Stimulated activated CD4-positive, alpha-beta T cell treated with anti-CD3 and anti-CD28 coated beads, TNF-alpha, amount 100 ng/mL, for 4 hours (primary cell): ENCODE measurements around the gene MMP15.

ENCODE experiments used
- DNase-seq, 3 experiments: peaks; one replicate each; pipeline ENCODE4 v3.0.0-alpha.2; 2020; ENCODE audit warnings: low read depth in 3 of 3

Gene MMP15

DNA sequence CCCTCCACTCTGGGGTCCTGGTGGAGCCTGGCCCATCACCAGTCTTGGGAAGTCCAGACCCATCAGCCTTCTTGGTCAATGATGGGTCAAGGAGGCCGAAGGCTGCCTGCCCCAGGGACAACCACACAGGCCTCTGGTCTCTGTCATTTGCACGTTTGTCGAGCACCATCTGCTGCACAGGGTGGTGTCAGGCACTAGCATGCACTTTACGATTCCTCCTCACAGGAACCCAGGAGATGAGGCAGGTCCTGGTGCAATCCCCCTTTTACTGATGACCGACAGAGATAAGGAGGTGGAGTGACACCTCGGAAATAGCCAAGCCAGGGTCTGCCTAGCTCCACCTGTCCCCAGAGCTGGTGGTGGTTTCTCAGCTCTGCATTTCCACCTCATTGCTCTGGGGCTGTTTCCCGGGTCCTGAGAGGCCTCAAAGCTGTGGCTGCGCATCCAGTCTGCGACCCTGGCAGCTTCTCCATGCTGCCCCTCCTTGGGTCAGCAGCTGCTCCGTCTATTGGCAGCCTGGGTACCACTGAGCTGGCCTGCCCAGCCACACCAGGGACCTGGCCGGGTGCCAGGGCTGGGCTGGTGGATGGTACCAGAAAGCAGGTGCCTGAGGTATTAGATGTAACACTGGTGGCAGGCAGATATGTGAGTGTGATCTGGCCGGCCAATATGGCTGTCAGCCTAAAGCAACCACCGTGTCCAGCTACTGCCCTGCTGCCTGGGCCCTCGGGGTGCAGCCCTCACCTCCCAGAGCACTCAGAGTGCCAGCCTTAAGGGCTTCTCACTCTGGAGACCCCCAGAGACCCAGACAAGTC, 10.0 kb downstream of the MMP15 start:
- DNase-seq: no peak

DNA sequence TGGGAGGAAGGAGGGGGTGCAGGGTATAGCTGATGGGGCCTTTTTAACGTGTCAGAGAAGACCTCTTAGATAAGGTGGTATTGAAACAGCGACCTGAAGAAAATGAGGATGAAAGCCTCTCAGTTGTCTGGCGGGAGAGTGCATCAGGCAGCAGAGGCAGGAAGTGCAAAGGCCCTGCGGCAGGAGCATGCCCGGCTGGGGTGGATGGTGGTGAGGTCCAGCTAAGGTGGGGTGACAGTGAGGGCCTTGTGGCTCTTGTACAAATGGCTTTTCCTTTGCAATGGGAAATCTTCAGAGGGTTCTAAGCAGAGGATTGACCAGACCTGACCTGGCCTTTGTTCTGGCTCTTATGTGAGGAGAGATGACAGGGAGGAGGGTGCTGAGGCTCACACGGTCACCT, 11.4 kb downstream of the MMP15 start:
- DNase-seq: no peak

DNA sequence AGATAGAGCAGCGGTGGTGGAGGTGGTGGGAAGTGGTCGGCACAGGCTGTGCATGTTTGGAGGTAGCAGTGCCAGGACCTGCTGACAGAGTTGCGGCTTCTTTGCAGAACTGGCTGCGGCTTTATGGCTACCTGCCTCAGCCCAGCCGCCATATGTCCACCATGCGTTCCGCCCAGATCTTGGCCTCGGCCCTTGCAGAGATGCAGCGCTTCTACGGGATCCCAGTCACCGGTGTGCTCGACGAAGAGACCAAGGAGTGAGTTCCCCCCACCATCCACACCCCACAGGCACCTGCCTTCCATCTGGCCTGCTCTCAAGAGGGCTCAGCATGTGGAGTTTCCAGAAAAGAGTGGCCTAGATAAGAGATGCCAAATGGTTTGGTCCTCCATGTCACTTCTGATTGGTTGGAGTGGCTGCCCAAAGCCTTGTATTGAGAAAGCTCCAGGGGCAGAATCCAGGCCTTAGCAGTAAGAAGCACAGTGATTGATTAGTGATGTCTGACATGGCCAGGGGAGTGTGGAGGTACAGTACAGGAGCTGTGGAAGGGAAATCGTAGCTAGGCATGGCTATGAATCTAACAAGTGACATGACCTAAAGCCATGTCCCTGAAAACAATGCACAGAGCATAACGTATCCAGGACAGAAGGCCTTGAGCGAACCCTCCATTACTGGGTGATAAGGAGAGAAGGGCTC, 12.0 kb downstream of the MMP15 start:
- DNase-seq: no peak

DNA sequence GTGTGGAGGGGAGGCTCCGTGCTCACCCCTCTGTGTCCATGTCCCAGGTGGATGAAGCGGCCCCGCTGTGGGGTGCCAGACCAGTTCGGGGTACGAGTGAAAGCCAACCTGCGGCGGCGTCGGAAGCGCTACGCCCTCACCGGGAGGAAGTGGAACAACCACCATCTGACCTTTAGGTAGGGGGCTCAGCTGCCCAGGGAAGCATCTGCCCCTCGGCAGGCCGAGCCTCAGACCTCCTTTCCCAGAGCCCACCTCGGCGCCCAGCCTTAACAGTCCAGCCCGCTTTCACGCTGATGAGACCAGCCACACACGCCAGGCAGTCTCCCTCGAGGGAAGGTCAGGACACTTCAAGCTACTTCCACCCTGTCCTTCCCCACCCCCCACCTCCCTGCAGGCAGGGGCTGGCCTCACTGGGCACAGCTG, 12.7 kb downstream of the MMP15 start:
- no peak for DNase-seq

DNA sequence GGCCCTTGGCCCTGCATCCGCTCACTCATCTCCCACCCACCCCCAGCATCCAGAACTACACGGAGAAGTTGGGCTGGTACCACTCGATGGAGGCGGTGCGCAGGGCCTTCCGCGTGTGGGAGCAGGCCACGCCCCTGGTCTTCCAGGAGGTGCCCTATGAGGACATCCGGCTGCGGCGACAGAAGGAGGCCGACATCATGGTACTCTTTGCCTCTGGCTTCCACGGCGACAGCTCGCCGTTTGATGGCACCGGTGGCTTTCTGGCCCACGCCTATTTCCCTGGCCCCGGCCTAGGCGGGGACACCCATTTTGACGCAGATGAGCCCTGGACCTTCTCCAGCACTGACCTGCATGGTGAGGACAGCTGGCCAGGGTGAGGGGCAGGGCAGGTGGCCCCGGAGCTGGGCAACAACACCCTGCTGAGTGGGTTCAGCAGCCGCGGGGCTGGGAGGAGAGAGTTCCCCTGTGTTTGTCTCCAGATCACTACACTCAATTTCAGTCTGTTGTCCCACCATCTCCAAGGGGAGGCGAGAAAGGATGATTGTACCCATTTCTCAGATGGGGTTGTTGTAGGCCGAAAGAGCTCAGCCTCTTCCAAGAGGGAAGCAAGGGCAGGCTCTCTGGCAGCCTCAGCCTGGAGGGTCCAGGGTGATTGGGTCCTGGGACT, 14.4 kb downstream of the MMP15 start:
- DNase-seq: no peak

DNA sequence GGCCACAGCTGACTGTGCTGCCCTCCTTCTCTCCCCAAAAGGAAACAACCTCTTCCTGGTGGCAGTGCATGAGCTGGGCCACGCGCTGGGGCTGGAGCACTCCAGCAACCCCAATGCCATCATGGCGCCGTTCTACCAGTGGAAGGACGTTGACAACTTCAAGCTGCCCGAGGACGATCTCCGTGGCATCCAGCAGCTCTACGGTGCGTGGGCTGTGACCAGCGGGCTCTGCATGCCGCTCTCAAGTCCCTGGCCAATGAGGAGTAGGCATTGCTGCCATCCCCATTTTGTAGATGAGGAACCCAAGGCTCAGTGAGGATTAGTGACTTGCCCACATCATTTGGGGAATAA, 14.9 kb downstream of the MMP15 start:
- no peak for DNase-seq

DNA sequence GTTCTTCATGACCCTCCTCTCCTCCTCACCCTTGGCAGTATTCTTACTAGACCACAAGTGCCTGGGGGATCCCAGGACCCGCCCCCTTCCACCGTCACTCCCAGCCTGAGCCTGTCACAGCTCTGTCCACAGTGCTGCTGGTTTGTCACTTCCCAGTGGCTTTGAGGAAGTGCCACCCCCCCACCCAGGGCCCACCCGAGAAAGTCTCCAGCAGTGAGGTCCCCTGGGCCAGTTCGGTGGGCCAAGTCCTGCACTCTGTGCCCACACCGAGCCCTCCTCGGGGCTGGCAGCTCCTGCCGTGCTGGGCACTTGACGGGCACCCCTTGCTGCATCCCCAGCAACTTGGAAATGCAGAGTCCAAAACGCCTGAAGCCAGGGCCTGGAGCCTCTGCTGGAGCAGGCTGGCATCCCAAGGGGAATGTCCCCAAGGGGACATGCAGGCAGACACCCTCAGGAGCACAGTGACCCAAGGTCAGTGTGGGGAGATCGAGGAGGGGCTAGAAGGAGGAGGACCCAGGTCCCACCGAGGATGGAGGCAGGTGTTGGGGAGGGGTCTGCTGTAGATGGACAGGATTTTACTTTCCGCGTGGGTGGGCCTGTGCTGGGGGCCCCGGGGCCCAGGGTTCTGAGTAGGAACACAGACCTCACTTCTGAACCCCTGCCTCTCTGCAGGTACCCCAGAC, 15.5 kb downstream of the MMP15 start:
- DNase-seq: no peak

DNA sequence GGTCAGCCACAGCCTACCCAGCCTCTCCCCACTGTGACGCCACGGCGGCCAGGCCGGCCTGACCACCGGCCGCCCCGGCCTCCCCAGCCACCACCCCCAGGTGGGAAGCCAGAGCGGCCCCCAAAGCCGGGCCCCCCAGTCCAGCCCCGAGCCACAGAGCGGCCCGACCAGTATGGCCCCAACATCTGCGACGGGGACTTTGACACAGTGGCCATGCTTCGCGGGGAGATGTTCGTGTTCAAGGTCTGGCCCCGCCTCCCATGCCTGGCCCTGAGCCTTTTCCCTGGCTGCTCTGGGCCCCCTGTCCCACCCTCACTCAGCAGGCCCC, 16.0 kb downstream of the MMP15 start:
- no peak for DNase-seq

DNA sequence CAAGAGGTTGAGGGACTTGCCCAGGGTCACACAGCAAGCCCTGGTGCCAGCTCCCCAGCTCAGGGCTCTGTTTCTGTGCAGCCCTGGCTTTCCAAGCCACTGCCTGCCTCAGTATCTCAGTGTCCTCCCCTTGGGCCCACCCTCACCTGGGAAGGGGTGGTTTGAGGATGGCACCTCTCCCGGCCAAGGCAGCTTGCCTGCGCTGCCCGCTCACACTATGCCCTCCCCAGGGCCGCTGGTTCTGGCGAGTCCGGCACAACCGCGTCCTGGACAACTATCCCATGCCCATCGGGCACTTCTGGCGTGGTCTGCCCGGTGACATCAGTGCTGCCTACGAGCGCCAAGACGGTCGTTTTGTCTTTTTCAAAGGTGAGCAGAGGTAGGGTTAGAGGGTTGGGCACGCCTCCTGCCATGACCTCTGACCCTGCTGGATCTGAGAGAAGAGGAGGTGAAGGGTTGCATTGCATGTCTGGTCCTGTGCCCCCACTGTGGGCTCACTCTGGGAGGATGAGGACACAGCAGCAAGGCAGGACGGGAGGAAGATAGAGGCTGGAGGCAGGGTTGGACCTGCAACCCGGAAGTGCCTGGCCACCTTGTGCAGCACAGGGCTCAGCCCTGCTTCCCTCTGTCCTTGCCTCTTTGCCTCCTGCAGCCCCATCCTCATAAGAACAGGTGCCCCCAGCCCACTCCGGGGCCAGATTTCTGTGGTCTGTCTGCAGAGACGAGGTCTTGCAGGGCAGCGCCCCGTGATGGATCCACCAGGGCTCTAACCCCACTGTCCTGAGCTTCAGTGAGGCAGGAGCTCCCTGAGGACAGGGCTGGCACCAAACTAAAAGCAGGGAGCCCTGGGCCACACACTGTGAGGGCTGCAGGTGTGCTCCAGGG, 16.7 kb downstream of the MMP15 start:
- DNase-seq: no peak

DNA sequence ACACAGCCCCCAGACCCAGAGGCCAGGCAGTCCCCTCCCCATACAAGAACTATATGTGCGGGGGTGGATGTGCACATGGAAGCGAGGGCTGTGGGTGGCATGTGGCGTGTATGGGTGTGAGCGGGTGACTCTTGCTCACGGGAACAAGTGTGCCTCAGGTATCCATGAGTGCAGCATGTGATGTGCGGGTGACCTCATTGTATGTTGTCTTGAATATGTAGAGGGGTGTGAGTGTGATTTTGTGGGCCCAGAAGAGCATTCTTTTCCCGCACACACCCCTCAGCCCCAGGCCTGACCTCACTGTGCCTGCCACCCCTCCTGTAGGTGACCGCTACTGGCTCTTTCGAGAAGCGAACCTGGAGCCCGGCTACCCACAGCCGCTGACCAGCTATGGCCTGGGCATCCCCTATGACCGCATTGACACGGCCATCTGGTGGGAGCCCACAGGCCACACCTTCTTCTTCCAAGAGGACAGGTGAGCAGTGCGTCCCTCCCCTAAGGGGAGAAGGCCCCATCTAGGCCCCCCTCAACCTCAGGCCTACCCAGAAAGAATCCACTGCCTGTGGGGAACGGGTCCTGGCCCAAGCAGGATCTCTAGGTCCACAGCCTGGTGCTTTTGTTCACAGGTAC, 17.4 kb downstream of the MMP15 start:
- DNase-seq: no peak

DNA sequence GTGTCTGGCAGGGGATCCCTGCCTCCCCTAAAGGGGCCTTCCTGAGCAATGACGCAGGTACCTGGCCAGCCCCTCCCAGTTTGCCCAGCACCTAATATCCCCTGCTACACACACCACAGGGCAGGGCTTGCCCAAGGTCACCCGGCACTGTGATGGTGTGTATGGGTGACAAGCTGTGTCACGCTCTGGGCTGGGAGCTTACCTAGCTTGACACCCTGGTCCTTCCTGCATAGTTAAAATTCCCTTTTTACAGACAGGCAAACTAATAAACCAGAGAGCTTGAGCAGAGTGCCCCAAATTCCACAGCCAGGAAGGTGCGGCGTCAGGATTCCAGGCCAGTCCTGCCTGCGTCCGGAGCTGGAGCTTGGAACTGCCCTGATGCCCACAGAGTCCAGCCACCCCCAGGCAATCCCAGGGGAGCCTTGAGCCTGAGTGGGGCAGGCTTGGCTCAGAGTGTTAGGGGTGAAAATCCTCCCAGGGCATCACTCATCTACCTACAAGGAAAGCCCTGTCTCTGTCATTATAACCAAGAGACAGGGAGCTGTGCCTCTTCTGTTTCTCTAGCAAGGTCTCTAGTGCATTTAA, 18.1 kb downstream of the MMP15 start:
- DNase-seq: no peak

DNA sequence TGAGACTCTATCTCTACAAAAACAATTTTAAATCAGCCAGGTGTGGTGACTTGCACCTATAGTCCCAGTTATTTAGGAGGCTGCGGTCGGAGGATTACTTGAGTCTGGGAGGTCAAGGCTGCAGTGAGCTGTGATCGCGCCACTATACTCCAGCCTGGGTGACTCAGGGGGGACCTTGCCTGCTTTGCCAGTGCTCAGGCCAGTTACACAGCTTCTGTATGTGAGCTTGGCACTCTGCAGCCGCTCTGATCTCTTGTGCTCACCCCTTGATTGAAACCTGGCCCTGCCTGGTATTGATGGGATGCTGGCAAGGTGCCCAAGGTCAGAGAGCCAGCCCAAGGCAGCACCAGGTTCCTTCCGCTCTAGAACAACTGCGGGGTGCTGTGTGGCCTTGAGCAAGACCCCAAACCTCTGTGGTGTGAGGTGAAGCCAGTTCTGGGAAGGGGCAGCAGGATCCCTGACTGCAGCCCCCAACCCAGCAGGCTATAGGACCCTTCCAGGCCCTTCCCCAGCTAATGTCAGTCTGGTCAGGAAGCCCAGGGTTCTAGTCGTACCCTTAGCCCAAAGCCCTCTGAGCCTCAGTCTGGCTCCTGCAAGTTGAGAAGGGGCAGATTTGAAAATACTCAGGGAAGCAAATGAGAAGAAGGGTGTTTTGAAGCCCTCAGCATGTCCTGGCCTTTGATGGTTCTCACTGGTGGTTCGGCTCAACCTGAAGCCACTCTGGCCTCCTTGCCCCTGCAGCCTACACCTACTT, 18.9 kb downstream of the MMP15 start:
- DNase-seq: no peak

DNA sequence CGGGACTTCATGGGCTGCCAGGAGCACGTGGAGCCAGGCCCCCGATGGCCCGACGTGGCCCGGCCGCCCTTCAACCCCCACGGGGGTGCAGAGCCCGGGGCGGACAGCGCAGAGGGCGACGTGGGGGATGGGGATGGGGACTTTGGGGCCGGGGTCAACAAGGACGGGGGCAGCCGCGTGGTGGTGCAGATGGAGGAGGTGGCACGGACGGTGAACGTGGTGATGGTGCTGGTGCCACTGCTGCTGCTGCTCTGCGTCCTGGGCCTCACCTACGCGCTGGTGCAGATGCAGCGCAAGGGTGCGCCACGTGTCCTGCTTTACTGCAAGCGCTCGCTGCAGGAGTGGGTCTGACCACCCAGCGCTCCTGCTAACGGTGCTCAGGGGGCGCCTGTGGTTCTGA, 19.5 kb downstream of the MMP15 start:
- no peak for DNase-seq

DNA sequence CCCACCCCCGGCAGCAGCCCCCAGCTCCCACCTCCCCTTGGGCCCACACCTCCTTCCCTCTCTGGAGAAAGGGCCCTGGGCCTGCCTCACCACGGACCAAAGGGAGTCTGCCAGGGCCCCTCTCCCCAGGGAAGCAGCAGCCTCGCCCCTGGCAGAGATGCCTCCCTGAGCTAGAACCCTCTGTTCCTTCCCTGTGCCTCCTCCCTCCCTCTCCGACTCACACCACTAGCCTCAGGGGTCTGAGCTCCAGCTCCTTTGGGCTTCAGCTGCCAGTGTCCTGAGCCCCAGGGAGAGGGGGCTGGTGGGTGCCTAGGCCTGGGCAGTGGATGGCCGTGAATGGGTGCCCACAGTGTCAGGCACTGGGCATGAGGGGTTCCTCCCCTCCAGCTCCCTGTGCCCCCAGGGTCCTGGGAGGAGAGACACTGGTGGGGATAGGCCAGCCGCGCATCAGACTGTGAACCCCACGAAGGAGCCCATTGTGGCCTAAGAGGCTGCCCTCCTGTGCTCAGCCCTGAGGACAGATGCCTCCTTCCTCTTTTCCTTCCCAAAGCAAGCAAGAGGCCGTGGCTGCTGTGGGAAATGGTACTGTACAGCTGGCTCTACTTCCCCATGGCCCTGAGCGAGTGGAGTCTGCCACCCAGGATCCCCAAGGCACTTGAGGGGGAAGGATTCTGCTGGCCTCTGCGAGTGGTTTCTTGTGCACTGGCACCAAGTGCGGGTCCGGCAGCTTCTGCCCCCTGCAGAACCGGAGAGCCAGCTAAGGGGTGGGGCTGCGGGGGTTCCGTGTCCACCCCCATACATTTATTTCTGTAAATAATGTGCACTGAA, 20.7 kb downstream of the MMP15 start:
- no peak for DNase-seq

DNA sequence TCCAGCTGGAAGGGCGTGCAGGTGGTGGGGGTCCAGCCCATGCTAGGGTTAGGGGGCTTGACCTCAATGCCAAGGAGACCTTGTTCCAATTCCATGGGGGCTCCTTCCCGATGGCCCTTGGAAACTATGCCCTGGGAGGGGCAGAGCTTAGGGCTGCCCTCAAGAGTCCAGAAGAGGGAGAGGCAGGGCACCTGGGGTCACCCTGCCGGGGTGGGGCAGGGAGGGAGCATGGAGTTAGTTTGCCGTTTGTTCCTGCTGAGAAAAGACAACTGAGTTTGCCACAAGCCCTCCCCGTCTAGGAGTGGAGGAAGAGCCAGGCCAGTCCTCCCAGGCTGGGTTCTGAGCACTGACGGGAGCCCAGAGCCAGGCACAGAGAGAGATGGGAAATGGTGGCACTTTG, 21.4 kb downstream of the MMP15 start:
- DNase-seq: no peak

DNA sequence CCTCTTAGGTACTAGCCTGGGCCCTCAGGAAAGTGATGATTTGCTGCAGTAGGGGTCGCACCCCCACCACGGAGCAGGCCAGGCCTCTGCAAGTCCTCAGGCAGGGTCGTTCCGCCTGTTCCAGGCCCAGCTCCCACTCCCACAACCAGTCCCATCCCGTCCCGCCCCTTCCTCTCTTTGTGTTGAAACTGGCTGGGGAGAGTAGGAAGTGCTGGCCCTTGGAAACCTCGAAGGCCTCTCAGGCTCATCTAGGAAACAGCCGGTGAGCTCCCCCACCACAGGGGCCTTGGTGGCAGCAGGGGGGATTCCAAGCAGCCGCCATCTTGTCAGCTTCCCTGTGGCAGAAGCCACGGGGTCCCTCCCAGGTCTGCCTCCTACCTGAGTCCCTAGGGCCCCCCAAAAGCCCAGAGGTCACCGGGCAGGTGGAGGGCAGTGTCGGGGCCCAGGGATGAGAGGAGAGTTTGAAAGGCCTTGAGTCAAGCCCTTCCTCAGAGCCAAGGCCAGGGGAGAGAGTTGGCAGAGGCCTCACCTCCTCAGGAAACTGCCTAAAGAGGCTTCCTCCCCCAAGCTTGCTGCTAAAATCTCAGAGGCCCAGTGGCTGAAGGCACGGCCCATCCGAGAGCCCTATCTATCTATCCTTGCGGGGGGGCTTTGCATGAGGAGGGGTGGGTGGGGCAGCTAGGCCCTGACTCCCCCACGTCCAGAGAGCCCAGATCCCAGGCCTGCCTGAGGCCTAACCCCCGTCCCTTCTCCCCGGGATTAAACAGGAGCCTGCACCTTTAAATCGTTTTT, 22.2 kb downstream of the MMP15 start:
- no peak for DNase-seq

DNA sequence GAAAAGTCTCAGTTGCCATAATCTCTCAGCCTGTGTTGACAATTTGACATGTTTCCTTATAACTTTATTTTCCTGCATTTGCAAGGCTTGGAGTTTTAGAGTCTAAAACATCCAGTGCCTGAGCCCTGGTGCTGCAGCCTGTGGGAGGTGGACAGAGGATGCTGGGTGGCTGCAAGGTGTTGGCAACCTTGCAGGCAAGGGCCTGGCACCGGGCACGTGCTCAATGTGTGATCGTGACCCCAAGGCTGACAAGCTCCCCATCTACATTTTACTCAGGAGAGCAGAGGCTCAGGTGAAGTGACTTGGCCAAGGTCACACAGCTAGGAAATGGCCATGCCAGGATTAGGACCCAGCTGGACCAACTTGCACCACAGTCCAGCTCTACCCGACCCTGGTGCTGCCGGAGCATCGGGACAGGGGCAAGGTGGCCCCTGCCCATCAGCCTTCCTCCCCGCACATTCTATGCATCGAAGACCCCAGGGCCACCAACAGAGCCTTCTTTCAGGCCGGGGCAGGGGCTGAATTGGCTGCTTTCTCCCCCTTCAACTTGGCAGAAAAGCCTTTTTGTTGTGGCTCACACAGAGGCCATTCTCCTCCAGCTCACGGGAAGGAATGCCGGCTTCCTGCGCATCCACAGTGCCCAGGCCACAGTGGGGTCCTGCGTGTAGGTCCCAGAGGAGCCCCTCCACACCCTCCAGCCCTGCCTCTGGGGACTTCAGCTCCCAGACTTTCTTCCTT, 23.1 kb downstream of the MMP15 start:
- no peak for DNase-seq
